NCI-H2029 treated with DMSO at 0.1 percent for 48 hours (cell line): Measurements from ENCODE around the gene PURB.
"Not testable (repeated sequence)": the region's sequence is repeated elsewhere in the genome, so short reads cannot be mapped to it uniquely, and the experiment has no call there.

Experiments
- DNase-seq: peaks from one replicate; lab custom pipeline; 2025; lab: John Stamatoyannopoulos, UW

Gene PURB

GRCh38 chr7:44885394-44886317, at the start of gene PURB:
TSS of gene PURB (minus strand) at chr7:44885530. CDS start at chr7:44885348, 182 bp downstream.
- peak; percentile 73 for DNase-seq

DNA sequence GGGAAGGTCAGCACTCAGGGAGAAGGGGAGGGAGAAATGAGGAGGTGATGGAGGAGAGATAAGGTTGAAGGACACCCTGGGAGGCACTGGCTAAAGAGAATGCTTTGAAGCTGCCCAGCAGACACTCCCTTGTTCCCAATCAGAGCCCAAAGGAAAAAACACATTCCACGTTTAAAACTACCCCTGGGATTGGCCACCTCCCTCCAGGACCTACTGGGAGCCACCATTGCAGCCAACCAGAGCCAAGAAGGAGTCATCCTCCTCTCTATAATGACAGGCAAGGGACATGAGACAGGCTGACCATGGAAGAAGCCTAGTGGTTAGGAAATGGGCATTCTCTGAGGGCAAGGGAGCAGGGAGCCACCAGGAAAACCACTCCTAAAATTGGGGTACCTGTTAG, 49.7 kb upstream of the PURB start:
- DNase-seq = no peak

DNA sequence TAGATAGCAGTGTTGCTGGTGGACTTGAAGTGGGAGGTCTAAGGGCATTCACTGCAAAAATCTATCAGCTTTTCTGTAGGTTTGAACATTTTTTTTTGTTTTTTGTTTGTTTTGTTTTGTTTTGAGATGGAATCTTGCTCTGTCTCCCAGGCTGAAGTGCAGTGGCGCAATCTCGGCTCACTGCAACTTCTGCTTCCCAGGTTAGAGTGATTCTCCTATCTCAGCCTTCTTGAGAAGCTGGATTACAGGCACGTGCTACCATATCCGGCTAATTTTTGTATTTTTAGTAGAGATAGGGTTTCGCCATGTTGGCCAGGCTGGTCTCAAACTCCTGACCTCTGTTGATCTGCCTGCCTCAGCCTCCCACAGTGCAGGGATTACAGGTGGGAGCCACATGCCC, 49.2 kb upstream of the PURB start:
- DNase-seq = not testable (repeated sequence)

DNA sequence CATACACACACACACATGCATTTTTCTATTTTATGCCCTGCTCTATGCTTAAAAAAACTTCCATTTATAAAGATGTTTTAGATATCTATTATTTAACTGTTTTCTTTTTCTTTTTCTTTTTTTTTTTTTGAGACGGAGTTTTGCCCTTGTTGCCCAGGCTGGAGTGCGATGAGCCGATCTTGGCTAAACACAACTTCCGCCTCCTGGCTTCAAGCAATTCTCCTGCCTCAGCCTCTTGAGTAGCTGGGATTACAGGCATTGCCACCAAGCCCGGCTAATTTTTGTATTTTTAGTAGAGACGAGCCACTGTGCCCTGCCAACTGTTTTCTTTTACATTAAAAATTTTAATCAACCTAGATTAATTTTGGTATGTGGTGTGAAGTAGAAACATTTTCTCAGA, 45.6 kb upstream of the PURB start:
- DNase-seq = no peak

- no peak for DNase-seq
Measured at GRCh38 chr7:44922351-44922694, 37.0 kb upstream of the PURB start.

- peak; percentile 51 for DNase-seq
Measured at GRCh38 chr7:44921607-44922350, 36.4 kb upstream of the PURB start.

- no peak for DNase-seq
Measured at GRCh38 chr7:44920119-44920518, 34.8 kb upstream of the PURB start.

GRCh38 chr7:44918029-44918428, 32.7 kb upstream of the PURB start:
- no peak for DNase-seq

DNA sequence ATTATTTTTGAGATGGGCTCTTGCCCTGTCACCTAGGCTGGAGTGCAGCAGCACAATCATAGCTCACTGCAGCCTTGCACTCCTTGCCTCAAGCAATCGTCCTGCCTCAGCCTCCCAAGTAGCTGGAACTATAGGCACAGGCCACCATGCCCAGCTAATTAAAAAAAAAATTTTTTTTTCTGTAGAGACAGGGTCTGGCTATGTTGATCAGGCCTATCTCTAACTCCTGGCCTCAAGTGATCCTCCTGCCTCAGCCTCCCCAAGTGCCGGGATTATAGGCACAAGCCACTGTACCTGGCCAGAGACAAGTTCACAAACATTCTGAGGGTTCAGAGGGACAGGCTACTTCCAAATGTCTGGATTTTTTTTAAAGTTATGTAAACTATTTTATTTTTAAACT, 32.1 kb upstream of the PURB start:
- no peak for DNase-seq

DNA sequence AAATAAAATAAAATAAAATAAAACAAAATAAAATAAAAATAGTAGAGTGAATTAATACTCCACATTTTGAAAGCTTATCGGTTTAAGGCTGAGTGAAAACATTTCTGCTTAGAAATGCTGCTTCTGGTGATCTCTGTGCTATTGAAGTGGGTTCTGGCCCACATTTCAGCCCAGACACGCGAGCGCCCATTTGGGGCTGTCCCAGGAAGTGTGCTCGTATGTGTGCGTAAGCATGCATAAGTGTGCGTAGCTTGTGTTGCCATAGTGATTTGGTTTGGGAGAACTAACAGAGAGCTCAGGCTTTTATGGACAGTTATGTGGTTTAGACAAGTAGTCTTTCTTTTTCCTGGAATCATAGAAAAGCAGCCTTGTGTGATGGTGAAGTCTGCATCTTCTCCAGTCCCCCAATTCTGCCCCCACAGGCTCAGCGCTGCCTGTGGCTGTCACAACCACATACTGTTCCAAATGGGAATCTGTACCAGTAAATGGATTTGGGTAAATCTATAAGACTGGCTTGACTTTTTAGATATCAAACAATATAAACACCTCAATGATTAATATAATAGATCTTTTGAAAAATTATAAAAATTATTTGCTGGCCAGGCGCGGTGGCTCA, 29.8 kb upstream of the PURB start:
- no peak for DNase-seq

DNA sequence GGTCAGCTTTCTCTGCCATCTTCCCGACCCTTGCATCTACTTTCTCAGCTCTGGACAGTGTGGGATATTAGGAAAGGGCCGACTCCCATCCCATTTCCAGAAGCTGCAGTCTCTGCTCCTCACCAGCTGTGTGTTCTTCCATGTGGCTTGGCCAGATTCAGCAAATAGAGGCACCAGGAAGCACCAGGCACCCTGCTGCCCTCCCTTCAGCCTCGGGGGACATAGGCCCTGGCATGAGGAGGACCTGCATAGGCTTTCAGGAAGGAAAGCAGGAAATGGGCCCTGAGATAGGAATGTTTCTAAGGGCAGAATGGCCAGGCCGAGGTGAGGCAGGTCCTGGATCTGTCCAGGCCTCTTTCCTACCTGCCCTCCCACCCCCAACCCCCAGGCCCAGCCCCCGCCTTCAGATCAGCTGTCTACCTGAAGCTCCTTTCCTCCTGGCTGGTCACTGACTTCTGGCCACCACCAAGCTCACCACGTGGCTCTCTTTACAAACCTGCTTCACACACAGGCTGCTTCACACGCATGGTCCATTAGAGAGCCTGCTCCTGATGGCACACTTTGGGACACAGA, 27.5 kb upstream of the PURB start:
- no peak for DNase-seq

DNA sequence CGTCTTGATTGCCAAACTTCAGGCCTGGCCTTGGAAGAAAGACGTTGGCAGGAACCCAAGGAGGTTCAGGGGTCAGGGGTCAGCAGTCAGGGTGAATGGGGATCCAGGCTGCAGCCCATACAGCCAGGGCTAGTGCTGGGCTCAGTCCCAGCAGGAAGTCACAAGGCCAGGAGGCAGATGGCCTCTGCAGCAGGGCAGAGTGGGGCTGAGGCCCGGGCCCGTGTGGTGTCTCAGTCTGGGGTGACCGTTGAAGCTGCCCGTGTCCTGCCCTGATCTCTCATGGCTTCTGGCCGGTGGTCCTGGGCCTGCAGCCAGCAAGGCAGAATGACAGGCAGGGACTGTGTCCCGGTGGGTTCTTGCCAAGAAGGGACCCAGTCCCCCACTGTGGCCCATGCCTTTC, 26.6 kb upstream of the PURB start:
- DNase-seq = no peak

DNA sequence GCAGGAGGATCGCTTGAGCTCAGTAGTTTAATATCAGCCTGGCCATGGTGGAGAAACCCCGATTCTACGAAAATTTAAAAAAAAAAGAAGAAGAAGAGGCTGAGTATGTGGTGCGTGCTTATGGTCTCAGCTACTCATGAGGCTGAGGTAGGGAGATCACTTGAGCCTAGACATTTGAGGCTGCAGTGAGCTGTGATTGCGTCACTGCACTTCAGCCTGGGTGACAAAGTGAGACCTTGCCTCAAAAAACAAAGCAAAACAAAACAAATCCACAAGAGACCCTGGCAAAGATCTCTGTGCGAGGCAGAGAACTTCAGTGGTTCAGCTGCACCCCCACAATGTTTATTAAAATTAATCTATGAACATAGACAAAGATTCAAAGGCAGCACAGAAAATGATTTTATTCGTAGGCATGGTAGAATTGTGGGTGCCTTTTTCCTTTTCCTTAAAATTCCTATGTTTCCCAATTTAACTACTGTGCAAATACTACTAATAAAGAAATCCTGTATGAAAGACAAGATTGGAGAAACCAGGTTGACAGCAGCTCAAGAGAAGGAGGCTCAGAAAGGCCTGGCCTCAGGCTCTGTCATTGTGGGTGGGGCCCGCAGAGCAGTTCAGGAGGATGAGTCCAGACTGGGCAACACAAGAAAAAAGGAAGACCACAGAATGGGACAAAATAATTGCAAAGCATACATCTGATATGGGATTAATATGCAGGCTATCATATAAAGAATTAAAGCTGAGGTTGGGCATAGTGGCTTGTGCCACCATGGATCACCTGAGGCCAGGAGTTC, 24.5 kb upstream of the PURB start:
- DNase-seq = no peak

DNA sequence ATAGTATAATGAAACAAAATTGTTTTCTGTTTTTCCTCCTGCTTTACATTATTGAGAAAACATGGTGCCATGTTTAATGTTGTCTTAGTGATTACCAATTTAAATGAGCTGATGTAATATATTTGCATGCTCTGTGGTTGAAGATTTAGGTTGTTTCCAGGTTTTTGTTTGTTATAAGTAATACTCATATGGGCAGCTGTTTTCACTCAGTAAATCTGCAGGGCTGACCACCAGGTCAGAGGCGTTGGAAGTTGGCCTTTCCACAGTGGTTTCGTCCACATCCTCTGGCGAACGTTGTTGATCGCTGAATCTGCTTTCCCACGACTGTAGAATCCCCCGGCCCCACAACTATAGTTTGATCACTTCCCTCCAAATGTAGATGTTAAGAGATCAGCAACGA, 21.6 kb upstream of the PURB start:
- DNase-seq = no peak

GRCh38 chr7:44905002-44905635, 19.8 kb upstream of the PURB start:
- DNase-seq = no peak

DNA sequence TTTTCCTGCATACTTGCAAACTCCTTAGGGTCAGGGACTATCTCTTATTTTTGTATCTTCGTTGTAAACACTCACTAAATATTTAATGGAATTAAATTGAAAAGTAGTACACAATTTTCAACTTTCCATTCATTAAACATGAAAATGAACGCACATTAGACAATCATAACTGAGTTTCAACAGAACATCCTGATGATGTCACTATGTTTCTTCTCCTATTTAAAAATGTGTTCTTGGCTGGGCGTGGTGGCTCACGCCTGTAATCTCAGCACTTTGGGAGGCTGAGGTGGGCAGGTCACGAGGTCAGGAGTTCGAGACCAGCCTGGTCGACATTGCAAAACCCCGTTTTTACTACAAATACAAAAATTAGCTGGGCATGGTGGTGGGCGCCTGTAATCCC, 14.1 kb upstream of the PURB start:
- DNase-seq = no peak

GRCh38 chr7:44898039-44898438, 12.7 kb upstream of the PURB start:
- DNase-seq = no peak

GRCh38 chr7:44897309-44897708, 12.0 kb upstream of the PURB start:
- DNase-seq = no peak

DNA sequence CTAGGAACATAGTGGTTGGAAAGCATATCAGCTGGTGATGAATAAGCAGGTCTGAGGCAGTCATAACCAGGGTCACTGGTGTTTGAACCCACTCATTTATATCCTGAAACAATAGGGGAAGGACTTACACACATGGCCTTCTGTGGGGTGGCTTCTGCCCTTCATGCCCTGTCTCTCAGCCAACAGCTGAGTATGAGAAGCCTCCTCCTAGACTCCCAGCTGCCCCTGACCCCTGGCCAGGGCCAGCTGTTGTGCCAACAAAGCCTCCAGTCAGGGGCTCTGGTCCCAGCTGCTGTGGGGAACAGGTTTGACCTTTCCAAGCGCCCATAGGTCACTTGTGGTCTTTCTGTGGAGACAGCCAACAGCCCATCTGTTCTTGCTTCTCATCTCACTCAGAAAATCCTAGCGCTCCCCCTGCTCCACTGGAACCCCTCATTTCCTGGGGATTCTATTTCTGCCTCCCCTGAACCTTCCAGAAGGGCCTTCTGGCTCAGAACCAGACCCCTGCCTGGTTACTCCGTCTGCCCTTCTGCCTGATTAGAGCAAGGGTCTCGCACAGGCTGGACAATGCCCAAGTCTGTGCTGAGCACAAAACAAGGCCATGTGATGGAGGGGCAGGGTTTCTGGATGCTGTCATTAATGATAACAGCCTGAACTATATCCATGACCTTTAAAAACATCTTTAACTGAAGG, 9.7 kb upstream of the PURB start:
- no peak for DNase-seq

- DNase-seq = no peak
Measured at GRCh38 chr7:44893710-44894234, 8.4 kb upstream of the PURB start.
